ENCODE results near the gene ACSS3.
"Not testable (repeated sequence)": the region's sequence is repeated elsewhere in the genome, so short reads cannot be mapped to it uniquely, and the experiment has no call there.

Gene ACSS3

DNA sequence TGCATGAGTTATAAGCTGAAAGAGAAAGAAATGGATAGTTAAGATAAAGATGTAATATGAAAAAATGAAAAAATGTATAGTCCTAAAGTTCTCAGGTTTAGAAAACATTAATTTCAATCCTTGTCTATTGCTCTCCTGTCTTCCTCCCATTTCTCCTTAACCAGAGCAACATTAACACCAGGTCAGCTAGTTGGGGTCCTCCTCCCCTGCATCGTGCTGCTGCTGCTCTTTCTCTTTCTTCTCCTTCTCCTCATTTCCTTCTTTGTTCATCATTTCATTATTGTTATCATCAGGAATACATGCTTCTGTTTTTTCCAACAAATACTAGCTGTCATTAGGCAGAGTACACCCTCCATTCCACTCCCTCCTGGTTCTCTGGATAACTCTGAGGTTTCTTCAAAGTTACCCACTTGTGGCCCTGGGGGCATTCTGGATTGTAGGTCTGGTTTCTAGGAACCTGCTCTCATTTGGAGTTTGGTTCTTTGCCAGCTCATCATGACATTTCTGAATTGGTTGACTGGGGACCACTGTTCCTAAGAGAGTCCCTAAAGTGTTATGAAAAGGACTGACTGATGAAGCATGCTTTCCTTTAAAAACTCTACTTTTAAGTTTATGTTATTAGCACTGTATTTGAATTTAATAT is 17.0 kb downstream of the ACSS3 start:
- DNase-seq: no peak

DNA sequence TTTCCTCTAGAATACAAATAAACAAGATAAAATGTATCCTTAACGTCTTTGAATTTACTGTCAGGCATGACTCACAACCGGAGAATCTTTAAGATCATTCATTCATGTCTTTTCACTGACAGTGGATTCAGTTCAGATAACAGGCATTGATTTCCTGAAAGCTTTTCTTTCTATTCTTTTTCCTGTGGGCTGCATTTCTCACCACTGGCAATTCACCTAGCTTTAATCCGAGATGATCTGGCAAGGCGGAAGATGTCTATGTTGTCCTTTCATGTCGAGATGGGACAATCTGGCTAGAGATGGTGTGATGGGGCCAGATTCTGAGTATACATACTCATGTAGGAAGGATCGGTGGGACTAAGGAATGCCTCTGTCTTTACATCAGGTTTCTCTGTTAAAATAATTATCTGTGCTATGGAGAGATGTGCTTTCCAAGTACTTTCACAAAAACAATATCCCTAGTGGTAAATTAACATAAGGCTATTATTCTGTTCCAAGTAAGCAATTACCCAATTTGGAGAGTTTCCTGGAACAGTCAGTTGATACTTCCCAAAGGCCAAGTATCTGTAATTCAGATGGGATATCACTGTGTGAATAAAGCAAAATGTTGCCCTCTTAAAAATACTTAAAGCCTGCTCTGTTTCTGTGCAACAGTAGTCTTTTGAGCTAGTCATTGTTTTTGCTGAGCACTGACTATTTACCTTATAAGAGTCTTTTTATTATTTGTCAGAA is 17.8 kb downstream of the ACSS3 start:
- DNase-seq: no peak

DNA sequence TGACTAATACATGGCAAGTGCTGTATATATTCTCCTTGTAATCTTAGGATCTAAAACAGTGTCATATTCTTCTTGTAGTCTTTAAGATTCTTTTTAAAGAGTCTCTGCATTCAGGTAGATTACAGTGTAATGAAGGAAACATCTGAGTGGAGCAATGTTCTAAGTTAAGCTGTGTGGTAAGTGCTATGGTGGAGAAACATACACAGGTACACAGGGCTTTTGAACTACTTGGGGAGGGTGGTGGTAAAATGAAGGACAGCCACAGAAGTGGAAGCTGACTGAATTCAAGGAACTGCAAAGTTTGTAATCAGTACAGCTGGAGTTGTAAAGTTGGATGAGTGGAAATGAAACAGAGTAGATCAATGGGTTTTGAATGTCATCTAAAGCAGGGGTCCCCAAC is 27.8 kb downstream of the ACSS3 start:
- DNase-seq: no peak

DNA sequence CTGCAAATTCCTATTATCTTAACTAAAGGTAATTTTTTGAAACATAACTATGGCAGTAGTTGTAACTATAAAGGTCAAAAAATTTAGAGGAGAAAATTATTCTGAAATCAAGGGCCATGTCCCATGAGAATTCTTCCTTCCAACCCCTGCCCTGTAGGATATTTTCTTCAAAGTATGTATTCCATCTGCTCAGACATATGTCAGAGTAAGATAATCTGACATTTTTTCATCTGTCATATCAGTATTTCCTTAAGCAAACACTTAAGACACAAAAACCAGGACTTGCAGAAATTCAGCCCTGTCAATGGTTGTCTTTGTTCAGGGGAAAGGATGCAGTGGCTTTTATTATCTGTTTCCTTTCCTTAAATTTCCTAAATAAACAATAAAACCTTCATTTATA is 36.3 kb downstream of the ACSS3 start:
- no peak for DNase-seq

DNA sequence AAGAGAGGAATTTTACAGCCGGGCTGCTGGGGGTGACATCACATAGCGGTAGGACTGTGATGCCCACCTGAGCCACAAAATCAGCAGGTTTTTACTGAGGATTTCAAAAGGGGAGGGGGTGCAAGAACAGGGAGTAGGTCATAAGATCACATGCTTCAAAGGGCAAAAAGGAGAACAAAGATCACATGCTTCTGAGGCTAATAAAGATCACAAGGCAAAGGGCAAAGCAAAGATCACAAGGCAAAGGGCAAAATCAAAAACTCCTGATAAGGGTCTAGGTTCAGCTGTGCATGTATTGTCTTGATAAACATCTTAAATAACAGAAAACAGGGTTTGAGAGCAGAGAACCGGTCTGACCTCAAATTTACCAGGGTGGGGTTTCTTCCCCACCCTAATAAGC is 41.2 kb downstream of the ACSS3 start:
- not testable (repeated sequence) for DNase-seq

DNA sequence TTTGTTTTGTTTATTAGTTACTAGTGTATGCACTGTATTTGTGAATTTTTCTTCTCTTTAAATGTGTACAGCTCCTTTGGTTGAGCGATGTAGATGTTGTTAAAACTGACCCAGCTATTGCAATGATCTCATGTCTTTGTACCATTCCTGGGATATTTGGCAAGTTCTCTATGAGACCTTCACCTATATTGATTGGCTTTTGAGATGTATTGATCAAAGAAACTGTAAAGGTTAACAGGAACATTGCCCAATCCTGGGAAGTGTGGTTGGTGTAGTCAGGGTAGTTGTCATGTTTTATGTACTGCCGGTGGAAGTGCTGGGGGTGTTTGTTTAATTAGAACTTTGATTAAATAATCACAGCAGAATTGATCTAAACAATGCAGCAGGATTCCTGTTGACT is 43.1 kb downstream of the ACSS3 start:
- no peak for DNase-seq

DNA sequence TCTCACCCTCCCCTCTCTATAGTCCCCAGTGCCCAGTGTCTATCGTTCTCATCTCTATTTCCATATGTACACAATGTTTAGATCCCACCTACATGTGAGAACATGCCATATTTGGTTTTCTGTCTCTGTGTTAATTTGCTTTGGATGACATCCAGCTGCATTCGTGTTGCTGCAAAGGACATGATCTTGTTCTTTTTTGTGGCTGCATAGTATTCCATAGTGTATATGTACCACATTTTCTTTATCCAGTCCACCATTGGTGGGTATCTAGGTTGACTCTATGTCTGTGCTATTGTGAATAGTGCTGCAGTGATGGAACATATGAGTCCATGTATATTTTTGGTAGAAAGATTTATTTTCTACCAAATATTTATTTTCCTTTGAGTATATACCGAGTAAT is 45.7 kb downstream of the ACSS3 start:
- DNase-seq: no peak

DNA sequence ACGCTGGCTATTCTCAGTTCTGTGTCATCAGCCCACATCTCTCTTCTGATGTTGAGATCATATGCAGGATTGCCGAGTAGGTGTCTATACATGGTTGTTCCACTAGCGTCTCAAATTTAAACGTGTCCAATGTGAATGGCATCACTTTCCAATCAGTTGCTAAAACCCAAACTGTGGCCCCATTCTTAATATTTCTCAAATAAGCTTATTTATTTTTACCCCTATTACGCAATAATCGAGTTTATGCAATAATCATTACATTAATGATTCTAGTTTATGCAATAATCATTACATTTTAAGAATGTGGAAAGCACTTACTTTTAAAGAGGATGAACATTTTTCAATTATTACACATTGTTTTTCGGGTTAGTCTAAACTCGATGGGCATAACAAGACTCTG is 47.8 kb downstream of the ACSS3 start:
- no peak for DNase-seq

DNA sequence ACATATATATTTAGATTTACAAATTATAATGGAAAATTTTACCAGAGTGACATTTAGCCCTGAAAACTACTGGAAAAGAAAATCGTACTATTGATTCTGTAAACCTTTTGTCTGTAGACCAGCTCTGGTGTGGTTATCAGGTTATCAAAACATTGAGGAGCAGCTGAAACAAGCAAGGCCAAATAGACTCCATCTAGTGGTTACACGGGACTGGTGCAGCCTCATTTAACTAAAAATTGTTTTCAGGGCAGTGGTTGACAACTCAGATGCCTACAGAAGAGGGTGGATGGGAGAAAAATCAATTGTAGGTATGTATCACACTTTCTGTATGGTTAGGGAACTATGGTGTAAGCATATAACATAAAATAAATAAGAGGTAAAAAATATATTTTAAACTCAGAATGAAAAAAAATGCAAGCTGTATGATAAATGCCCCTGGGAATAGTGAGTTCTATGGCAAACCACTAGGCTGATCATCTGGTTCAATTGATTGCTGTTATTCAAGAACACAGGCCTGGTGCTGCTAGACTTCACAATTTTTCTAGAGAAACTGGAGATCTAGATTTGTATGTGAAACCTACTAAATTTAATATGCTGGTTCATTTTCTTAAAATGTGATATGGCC is 51.2 kb downstream of the ACSS3 start:
- no peak for DNase-seq

DNA sequence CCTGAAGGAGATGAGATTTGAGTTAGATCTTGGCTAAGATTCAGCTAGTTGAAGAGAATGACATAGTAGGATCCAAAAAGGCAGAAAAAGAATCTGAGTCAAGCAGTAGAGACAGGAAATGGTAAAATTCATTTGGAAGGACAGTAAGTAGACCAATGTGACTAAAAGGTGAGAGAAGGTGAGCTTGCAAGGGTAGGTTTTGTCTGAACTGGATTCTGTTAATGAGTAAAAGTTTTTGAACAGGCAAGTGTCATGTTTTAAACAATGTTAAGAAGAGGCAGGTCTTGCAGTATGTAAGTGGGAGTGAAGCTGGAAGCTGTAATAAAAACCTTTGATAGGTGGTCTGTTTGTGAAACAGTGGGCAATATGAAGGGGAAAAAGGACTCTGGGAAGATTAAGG is 58.6 kb downstream of the ACSS3 start:
- no peak for DNase-seq

DNA sequence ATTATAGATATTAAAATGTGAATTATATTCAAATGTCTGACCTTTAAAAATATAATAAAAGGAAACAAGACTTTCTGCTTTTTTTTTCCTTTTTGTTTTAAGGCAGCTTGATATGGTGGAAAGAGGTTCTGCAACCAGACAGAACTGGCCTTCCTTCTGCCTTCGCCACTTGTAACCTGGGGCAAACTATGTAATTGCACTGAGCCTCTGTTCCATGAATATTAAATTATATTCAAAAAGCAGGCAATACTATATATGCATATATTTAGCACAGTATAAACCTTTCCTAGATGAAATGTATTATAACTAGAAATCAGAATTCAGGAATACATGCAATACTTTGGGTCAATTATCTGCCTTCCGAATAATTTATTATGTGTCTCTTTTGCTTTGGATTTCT is 59.9 kb downstream of the ACSS3 start:
- DNase-seq: no peak

DNA sequence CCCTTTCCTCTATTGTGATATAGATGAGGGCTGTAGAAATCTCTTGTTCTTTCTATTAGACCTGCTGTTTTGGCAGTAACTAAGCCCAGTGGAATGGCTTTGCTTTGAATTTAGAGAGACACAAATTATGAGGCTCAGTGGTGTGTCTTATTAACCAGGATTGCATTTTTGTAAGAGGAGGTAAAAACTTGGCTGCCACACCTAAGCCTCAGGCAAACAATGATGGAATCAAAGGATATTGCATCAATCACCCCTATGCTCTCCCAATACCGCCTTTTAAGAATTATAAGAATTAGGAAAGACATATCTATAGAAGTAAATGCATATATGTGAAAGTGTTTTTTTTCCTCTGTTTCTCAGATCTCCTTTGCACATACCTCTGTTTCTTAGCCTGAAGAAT is 63.3 kb downstream of the ACSS3 start:
- no peak for DNase-seq

DNA sequence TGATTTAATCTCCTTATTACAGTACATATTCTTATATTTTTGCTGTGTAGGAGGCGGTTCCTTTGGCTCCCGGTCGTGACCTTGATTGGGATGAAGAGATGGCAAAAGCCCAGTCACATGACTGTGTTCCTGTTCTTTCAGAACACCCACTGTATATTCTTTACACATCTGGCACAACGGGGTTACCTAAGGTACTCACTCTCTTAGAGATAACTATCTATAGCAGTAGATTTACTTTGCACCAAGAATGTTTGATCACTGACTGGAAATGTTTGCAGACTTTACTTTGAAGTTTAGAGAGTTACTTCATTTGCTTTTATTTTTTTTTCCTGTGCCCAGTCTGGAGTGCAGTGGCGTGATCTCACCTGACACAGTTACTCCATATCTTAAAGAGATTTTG is 65.2 kb downstream of the ACSS3 start:
- DNase-seq: no peak

DNA sequence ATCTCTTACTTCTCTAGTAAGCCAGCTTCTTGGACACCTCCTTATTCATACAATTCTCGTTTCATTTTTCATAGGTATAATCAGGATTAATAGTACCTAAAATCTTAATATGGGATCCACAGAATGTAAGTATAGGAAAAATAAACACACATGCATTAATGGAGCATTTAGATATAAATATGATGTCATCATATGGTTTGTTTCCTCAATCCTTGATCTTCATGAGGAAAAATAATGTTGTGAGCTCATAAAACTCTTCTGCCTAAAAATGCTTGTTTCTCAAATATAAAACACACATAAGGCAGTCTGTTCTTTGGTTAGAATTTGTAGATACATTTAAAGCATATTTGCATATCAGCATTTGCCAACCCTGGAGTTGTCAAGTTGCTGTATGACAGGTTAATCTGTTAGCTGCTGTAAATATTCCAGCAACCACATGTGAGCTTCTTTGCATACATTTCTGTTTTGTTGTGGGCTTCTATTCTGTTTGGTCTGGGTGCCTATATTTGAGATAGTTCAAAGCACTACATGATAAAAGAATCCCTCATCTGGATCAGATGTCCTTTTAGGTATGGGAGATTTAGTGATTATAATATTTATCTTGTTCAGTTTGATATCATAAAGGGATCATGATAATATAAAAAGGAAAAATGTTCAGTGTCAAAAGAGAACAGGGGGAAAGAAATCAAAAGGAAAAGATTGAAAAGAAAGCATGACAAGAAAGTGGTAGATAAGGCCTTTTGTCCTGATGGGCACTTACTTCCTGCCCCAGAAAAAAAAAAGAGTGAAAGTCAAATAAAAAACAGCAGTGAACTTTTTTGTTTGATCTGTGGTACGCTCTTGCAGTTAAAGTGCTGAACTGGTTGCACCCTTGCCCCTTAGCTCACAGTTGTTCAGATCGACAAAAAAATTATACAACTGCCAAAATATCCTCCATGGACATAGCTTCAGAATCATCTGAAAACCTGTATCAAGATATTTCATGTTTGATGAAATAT is 68.6 kb downstream of the ACSS3 start:
- DNase-seq: no peak

DNA sequence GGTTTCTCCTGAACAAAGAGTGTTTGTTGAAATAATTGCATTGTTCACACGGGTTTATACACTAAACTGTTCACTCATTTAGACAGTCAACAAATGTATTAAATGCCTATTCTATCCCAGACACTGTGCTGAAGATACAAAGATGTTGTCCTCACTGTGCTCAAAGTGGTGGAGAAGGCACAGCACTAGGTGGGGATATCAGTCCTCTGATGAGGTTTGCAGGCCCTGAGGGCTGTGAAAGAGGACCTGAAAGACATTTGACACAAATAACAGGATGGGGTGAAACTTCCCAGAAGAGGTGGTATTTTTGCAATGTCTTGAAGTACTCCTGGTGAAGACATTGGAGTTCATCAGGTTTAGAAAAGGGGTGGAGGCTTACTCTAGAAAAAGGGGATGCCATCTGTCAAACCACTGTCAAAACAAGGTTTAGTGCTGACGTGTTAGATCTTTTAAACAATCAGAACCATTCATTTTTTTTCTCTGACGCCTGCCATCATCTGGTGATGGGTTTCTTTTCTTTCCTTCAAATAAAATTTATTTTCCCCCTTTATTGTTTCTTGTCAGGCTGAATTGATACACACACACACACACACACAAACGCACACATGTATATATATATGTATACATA is 69.5 kb downstream of the ACSS3 start:
- no peak for DNase-seq

DNA sequence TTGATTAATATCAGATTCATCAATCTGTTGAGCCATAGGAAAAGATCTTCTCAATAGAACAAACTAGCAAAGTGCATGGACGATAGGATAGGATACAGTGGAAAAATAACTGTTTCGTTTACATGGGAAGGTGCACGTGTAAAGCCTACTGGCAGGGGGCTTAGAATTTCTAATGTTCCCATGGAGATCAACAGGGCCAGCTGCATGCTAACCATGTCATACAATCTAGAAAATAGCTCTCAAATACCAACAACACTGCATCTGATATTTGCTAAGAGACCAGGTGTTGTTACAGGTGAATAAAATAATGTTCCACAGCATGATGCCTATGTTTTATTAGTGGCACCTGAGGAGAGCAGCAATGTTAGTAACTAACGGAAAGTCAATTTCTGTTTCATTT is 72.5 kb downstream of the ACSS3 start:
- DNase-seq: no peak

DNA sequence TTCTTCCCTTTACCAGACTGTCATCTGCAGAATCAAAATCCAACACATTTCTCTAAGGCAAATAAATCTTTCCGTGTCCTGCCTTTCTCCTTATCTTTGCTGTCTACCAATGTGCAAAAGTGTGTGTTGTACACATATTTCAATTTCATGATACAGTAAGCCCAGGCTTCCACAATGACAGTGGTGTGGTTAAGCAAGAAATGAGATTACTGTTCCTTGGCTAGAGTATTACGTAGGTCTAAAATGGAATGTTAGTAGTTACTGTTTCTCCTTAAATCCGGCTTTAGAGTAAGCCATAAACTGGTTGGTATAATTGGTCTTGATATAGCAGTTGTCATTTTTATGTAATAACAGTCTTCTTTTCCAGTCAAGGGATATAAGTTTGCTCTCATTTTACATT is 82.0 kb downstream of the ACSS3 start:
- no peak for DNase-seq

DNA sequence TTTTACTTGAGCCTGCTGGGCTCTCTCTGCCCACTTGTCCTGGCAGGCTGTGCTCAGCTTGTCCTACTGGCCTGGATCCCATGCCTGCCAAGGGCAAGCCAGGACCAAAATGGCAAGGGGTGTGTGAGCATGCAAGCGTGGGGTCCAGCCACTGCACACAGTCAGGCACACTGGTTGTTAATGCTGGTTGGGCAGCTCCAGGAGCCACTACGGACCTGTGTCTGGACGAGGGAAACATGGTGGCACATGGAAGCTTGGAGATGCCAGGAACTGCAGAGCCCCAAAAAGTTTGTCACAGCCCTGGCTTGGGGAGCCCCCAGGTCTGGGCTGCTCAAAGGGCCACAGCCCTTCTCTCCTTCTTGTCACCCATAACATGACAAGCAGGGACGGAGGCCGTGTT is 83.8 kb downstream of the ACSS3 start:
- no peak for DNase-seq

DNA sequence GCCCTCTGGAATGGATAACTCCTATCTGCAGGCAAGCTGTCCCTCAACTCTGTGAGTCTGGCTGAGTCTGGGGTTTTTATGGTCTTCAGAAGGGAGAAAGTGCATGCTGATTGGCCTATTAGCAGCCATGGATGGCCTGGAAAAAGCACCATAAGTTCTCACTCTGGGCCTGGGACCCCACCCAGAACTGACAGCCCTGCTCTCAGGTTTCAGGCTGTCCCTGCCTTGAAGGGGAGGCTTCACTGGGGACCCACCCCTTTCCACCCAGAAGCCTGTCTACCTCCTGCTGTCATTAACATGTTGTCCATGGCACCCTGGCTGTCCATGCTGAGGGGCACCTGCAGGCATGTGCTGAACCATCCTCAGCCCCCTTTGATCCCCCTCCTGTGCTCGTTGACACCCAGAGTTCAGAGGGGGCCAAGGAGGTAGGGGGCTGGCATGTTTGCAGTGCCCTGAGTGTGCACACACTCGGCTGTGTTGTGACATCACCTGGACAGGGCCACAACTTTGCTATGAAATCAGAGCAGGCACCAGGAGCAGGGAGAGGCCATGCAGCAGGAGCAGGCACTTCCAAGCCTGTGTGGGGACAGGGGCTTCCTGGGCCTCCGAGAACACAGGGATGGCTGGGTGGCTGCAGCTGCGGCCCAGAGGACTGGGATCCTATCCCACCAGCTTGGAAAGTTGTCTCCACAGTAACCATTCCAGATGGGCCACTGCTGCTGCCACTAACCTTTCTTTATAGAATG is 84.7 kb downstream of the ACSS3 start:
- DNase-seq: no peak

DNA sequence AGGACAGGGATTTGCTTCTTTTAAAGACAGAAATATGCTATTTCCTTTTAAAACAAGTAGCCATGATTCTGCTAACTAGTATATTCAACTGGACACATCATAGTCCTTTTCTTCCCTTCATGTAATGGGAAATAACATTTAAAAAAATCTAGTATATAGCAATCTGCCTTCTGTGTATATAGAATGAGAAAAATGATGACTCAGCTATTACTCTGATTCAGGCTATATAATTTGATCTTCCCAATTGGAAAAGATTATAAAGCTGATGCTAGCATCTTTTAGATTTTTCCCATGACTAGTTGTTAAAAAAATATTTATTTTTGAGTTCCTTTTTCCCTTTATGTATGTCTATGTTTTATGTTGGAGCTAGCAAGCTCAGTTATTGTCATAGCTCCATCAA is 86.9 kb downstream of the ACSS3 start:
- no peak for DNase-seq

DNA sequence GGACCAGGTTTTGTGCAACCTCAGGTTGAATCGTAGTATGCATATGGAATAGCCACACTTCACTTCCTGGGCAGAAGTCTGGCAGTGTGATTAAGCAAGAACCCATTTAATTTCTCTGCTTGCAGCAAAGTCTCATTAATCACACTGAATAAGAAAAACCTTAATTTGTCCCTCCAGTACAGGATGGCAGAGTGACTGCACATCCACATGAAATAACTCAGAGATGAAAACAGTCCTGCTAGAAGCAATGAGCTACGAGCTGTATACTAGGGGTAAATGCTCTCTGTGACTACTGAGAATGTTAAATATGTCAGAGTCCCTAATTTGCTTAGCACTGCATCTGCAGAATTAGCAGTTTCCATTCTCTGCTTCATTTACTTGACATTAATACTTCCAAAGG is 88.9 kb downstream of the ACSS3 start:
- no peak for DNase-seq

DNA sequence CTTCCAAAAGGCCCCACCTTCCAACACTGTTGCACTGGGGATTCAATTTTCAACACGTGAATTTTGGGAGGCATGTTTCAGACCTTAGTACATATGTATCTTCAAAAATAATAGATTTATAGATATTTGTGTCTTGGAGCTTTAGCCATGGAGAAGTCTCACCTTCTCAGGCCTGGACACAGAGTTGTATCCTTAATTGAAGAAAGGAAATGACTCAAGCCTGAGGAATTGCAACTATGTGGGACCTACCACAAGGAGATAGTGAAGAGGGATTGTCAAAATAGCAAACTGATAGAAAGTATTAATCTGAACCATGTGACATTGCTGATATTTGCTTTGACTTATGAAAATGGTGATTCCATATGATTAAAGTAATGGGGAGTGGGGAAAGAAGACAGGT is 89.8 kb downstream of the ACSS3 start:
- no peak for DNase-seq

Data from activated naive CD4-positive, alpha-beta T cell treated with Interleukin-2 at 50 U/mL for 16 hours (primary cell).